HG03378 (cell line): ENCODE results near the gene ACSM3.

Experiments
- ATAC-seq: cut with Tn5 transposase; IDR thresholded peaks from one replicate; pipeline ENCODE4 v1.9.1; 2021; ENCODE audit warnings: mild to moderate bottlenecking, moderate library complexity; ENCODE audit not compliant: unreplicated experiment

The ACSM3 gene

GRCh38 chr16:20803561-20804214 is 39.9 kb downstream of the ACSM3 start:
- no peak for ATAC-seq

- ATAC-seq: peak; percentile 24
Measured at GRCh38 chr16:20805684-20806167, 41.9 kb downstream of the ACSM3 start.

GRCh38 chr16:20806168-20807050 is 42.6 kb downstream of the ACSM3 start, which contains the start of the genes ERI2 and REXO5:
TSS of gene ERI2 (minus strand) at chr16:20806472. CDS start at chr16:20806430, 42 bp downstream.
TSS of gene REXO5 (plus strand) at chr16:20806527. CDS start at chr16:20806954, 427 bp downstream.
- peak; percentile 67 for ATAC-seq

- ATAC-seq: no peak
Measured at GRCh38 chr16:20807862-20808261, 44.0 kb downstream of the ACSM3 start.

GRCh38 chr16:20811889-20812439 is 48.1 kb downstream of the ACSM3 start:
- ATAC-seq: no peak

GRCh38 chr16:20812510-20812909 is 48.7 kb downstream of the ACSM3 start:
- ATAC-seq: no peak

- ATAC-seq: no peak
Measured at GRCh38 chr16:20814784-20815183, 51.0 kb downstream of the ACSM3 start.

GRCh38 chr16:20818929-20819585 is 55.2 kb downstream of the ACSM3 start:
- ATAC-seq: no peak

- ATAC-seq: no peak
Measured at GRCh38 chr16:20821682-20822081, 57.9 kb downstream of the ACSM3 start.

- ATAC-seq: no peak
Measured at GRCh38 chr16:20822521-20823325, 58.9 kb downstream of the ACSM3 start.

GRCh38 chr16:20826039-20826566 is 62.3 kb downstream of the ACSM3 start:
- ATAC-seq: no peak

GRCh38 chr16:20829536-20829935 is 65.7 kb downstream of the ACSM3 start:
- no peak for ATAC-seq

GRCh38 chr16:20830372-20830771 is 66.6 kb downstream of the ACSM3 start:
- no peak for ATAC-seq

GRCh38 chr16:20833086-20833485 is 69.3 kb downstream of the ACSM3 start:
- ATAC-seq: no peak

GRCh38 chr16:20838240-20838639 is 74.4 kb downstream of the ACSM3 start:
- no peak for ATAC-seq

- ATAC-seq: no peak
Measured at GRCh38 chr16:20839504-20839903, 75.7 kb downstream of the ACSM3 start.

- ATAC-seq: no peak
Measured at GRCh38 chr16:20844054-20844453, 80.2 kb downstream of the ACSM3 start.

GRCh38 chr16:20844588-20844987 is 80.8 kb downstream of the ACSM3 start:
- no peak for ATAC-seq

- ATAC-seq: no peak
Measured at GRCh38 chr16:20846030-20846429, 82.2 kb downstream of the ACSM3 start.

- ATAC-seq: no peak
Measured at GRCh38 chr16:20846551-20846950, 82.7 kb downstream of the ACSM3 start.
